A549 (cell line): ENCODE data around the gene TRIM72. TPM values are rescaled to one million over a fixed set of nuclear protein-coding genes. Genes with fewer than 3 reads are reported as not detected.

Source experiments
- ATAC-seq, 2 experiments: fragments of 200-7000 bp in 1 of 2; fragments of >200 bp in 1 of 2; cut with Nextera tagmentation in 1 of 2; cut with Tn5 transposase in 1 of 2; 3 replicates each; pipeline versions ENCODE4 v1.8.0 to v1.9.1; 2018 to 2020; ENCODE audit warnings: mild to moderate bottlenecking in 1 of 2, moderate library complexity in 1 of 2
- CTCF ChIA-PET: fragments of 300-600 bp; sonication (Branson Sonifier 250); formaldehyde crosslinking; extraction: SDS; loops from one replicate; lab custom pipeline; 2021; ENCODE audit warnings: antibody characterized with exemption, inconsistent platforms; lab: Yijun Ruan, JAX
- POLR2A ChIA-PET: fragments of 350-600 bp; formaldehyde crosslinking; extraction: SDS; loops from one replicate; lab custom pipeline; 2021; ENCODE audit warnings: antibody characterized with exemption, inconsistent platforms; lab: Yijun Ruan, JAX
- DNase-seq, 2 experiments: peaks; one replicate each; pipeline versions ENCODE4 v3.0.0 to v3.0.0-alpha.2; 2011 to 2016; ENCODE audit warnings: low read depth in 1 of 2, low spot score in 1 of 2
- FAIRE-seq: peaks from 2 replicates; lab custom pipeline; 2011; peaks lifted over from hg19 to GRCh38; lab: Jason Lieb, UNC
- H3K27ac ChIP-seq, 2 experiments: fragments of >200 bp; sonication (Bioruptor Twin); formaldehyde crosslinking; 3 replicates each; pipeline ENCODE4 v1.5.1; 2016 to 2017
- H3K4me1 ChIP-seq: fragments of >200 bp; sonication (Bioruptor Twin); formaldehyde crosslinking; 3 replicates; pipeline ENCODE4 v1.6.1; 2016
- H3K4me2 ChIP-seq: fragments of >200 bp; sonication (Bioruptor Twin); formaldehyde crosslinking; 3 replicates; pipeline ENCODE4 v1.6.1; 2016
- H3K4me3 ChIP-seq: fragments of >200 bp; sonication (Bioruptor Twin); formaldehyde crosslinking; 3 replicates; pipeline ENCODE4 v1.5.1; 2016
- H3K9me3 ChIP-seq: fragments of >200 bp; sonication (Bioruptor Twin); formaldehyde crosslinking; 3 replicates; pipeline ENCODE4 v1.6.1; 2016
- BHLHE40 ChIP-seq: IDR thresholded peaks from 2 replicates; pipeline ENCODE4 v1.6.1; 2012; ENCODE audit warnings: low read depth, low read length, inconsistent platforms
- CBX8 ChIP-seq: fragments of 200-600 bp; sonication (generic); IDR thresholded peaks from 2 replicates; pipeline ENCODE4 v1.6.1; 2016
- ELK1 ChIP-seq: fragments of 150-350 bp; IDR thresholded peaks from 2 replicates; pipeline ENCODE4 v1.6.1; 2014; ENCODE audit warnings: low read depth, mild to moderate bottlenecking, low read length
- FOSB ChIP-seq: fragments of 250-450 bp; sonication (Bioruptor Pico); IDR thresholded peaks from 2 replicates; pipeline ENCODE4 v1.5.0; 2020; ENCODE audit warnings: mild to moderate bottlenecking, moderate library complexity
- FOXS1 ChIP-seq: fragments of 250-450 bp; sonication (Bioruptor Pico); IDR thresholded peaks from 2 replicates; pipeline ENCODE4 v1.5.0; 2020; ENCODE audit warnings: mild to moderate bottlenecking, moderate library complexity
- HES2 ChIP-seq: fragments of >200 bp; sonication (Bioruptor Twin); formaldehyde crosslinking; IDR thresholded peaks from 2 replicates; pipeline ENCODE4 v1.6.1; 2016
- HEYL ChIP-seq: fragments of 250-450 bp; sonication (Bioruptor Pico); IDR thresholded peaks from 2 replicates; pipeline ENCODE4 v1.8.0; 2021; ENCODE audit warnings: mild to moderate bottlenecking, moderate library complexity
- HMGXB4 ChIP-seq: fragments of 250-450 bp; sonication (Bioruptor Pico); IDR thresholded peaks from 2 replicates; pipeline ENCODE4 v1.5.0; 2021; ENCODE audit warnings: mild to moderate bottlenecking, moderate library complexity, borderline replicate concordance
- HOXB13 ChIP-seq: fragments of 250-450 bp; sonication (Bioruptor Pico); IDR thresholded peaks from 2 replicates; pipeline ENCODE4 v1.5.0; 2020; ENCODE audit warnings: low read depth, mild to moderate bottlenecking, moderate library complexity
- JUN ChIP-seq, 2 experiments: fragments of >200 bp; sonication (Bioruptor Twin); formaldehyde crosslinking; IDR thresholded peaks; 2 replicates in 1 of 2; 3 replicates in 1 of 2; pipeline ENCODE4 v1.6.1; 2016 to 2017
- JUNB ChIP-seq: fragments of >200 bp; sonication (Bioruptor Twin); formaldehyde crosslinking; IDR thresholded peaks from 2 replicates; pipeline ENCODE4 v1.6.1; 2016
- PBX3 ChIP-seq: IDR thresholded peaks from 2 replicates; pipeline ENCODE4 v1.6.1; 2012
- POLR2A ChIP-seq: IDR thresholded peaks from 2 replicates; pipeline ENCODE4 v1.6.1; 2012; ENCODE audit warnings: mild to moderate bottlenecking, low read length
- POLR2AphosphoS2 ChIP-seq: conservative IDR thresholded peaks from 2 replicates; pipeline ENCODE4 v1.6.1; 2012; ENCODE audit warnings: low read length, improper control_type of control experiment, inconsistent platforms
- RARB ChIP-seq: fragments of 250-450 bp; sonication (Bioruptor Pico); IDR thresholded peaks from 2 replicates; pipeline ENCODE4 v1.8.0; 2021; ENCODE audit warnings: mild to moderate bottlenecking, moderate library complexity
- SMC3 ChIP-seq: fragments of >200 bp; sonication (Bioruptor Twin); formaldehyde crosslinking; IDR thresholded peaks from 3 replicates; pipeline ENCODE4 v1.6.1; 2018; ENCODE audit warnings: inconsistent platforms
- SREBF2 ChIP-seq: fragments of 450-650 bp; IDR thresholded peaks from 2 replicates; pipeline ENCODE4 v1.6.1; 2014; ENCODE audit warnings: mild to moderate bottlenecking, moderate library complexity
- TP53 ChIP-seq: fragments of 250-450 bp; sonication (Bioruptor Pico); IDR thresholded peaks from 2 replicates; pipeline ENCODE4 v1.5.0; 2021; ENCODE audit warnings: mild to moderate bottlenecking, moderate library complexity
- USF2 ChIP-seq: fragments of 450-650 bp; IDR thresholded peaks from 2 replicates; pipeline ENCODE4 v1.6.1; 2014; ENCODE audit warnings: antibody characterized with exemption
- ZC3H11A ChIP-seq: fragments of 450-650 bp; IDR thresholded peaks from 2 replicates; pipeline ENCODE4 v1.6.1; 2014; ENCODE audit warnings: antibody characterized with exemption, mild to moderate bottlenecking
- ZNF302 ChIP-seq: fragments of 250-450 bp; sonication (Bioruptor Pico); IDR thresholded peaks from 2 replicates; pipeline ENCODE4 v1.9.0; 2021; ENCODE audit warnings: inconsistent platforms, mild to moderate bottlenecking, moderate library complexity
- ZSCAN20 ChIP-seq: fragments of 250-450 bp; sonication (Bioruptor Pico); IDR thresholded peaks from 2 replicates; pipeline ENCODE4 v1.8.0; 2022; ENCODE audit warnings: mild to moderate bottlenecking, moderate library complexity
- WGBS: methylation state at CpG from one replicate; pipeline ENCODE4 v1.1.6; 2017; ENCODE audit errors: missing lambda C conversion rate; 5-methylcytosine and 5-hydroxymethylcytosine counted together
- polyA plus RNA-seq, 4 experiments: library from polyadenylated mRNA; depleted of rRNA in 3 of 4; stranded (reverse); fragments of >200 nt; fragmentation: RNase III in 1 of 4; extraction: RNeasy Plus Mini Kit Qiagen cat#74134 plus additional on column Dnase treatment in 1 of 4; gene quantifications; 2 replicates in 3 of 4; 3 replicates in 1 of 4; pipeline ENCODE4 v1.2.3, GENCODE V29; 2011 to 2017
- TF ChIP-seq, protein P1 (sequence below): fragments of 200-600 bp; sonication (generic); IDR thresholded peaks from 2 replicates; pipeline ENCODE4 v1.6.1; 2016; ENCODE audit warnings: antibody characterized with exemption, mild to moderate bottlenecking, moderate library complexity

The TRIM72 gene
- polyA plus RNA-seq, 2 of the 4 experiments (the other 2 are of a cell fraction) = 0.04 TPM; not detected in 1

DNA sequence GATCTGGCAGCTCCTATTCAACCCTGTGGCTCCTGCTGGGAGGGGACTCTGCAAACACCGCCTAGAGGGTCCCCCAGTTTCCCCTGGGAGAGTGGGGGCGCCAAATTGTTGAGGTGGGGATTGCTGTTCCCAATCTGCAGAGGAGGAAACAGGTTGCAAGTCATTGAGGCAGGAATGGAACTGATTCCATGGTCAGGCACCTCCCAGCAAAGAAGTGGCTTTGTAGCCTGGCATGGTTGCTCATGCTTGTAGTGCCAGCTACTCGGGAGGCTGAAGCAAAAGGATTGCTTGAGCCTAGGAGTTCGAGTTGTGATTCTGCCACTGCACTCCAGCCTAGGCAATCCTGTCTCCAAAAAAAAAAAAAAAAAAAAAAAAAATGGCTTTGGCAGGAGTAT is 3.2 kb downstream of the TRIM72 start:
- no peak overlapping the region for H3K27ac ChIP-seq
- FAIRE-seq (no peak), DNase-seq (no peak), ATAC-seq (no peak)
- no peak overlapping the region for H3K4me2 ChIP-seq
- H3K9me3 ChIP-seq = no peaks in the 10 kb centered on the region
- 17% methylated on average over 4 of the region's 4 CpGs for WGBS
- H3K4me1 ChIP-seq = peaks cover 5% of the 10 kb centered on the region; the same call in 2 of the 3 replicates
- TF ChIP-seq CBX8 (no peak), HMGXB4 (no peak), POLR2AphosphoS2 (no peak), HEYL (CRISPR knock-in tag) (no peak), FOXS1 (CRISPR knock-in tag) (no peak), POLR2A (no peak), ZNF302 (CRISPR knock-in tag) (no peak), SMC3 (no peak), FOSB (CRISPR knock-in tag) (no peak), USF2 (no peak), BHLHE40 (no peak), ZSCAN20 (CRISPR knock-in tag) (no peak)
- TF ChIP-seq, protein P1, sequence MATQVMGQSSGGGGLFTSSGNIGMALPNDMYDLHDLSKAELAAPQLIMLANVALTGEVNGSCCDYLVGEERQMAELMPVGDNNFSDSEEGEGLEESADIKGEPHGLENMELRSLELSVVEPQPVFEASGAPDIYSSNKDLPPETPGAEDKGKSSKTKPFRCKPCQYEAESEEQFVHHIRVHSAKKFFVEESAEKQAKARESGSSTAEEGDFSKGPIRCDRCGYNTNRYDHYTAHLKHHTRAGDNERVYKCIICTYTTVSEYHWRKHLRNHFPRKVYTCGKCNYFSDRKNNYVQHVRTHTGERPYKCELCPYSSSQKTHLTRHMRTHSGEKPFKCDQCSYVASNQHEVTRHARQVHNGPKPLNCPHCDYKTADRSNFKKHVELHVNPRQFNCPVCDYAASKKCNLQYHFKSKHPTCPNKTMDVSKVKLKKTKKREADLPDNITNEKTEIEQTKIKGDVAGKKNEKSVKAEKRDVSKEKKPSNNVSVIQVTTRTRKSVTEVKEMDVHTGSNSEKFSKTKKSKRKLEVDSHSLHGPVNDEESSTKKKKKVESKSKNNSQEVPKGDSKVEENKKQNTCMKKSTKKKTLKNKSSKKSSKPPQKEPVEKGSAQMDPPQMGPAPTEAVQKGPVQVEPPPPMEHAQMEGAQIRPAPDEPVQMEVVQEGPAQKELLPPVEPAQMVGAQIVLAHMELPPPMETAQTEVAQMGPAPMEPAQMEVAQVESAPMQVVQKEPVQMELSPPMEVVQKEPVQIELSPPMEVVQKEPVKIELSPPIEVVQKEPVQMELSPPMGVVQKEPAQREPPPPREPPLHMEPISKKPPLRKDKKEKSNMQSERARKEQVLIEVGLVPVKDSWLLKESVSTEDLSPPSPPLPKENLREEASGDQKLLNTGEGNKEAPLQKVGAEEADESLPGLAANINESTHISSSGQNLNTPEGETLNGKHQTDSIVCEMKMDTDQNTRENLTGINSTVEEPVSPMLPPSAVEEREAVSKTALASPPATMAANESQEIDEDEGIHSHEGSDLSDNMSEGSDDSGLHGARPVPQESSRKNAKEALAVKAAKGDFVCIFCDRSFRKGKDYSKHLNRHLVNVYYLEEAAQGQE = no peak
- TF ChIP-seq, all 56 proteins: peak for 0
- H3K4me3 ChIP-seq = no peak overlapping the region
- ChIA-PET CTCF (no interaction called here), POLR2A (interaction anchor here (1.8 kb wide), 1 partner anchor 37 kb away, joined by 8 read pairs; the partner anchor contains the start of gene FUS)

GRCh38 chr16:31219154-31219741 is 5.3 kb downstream of the TRIM72 start:
- no peak overlapping the region for H3K4me2 ChIP-seq
- H3K4me3 ChIP-seq = no peak overlapping the region
- ATAC-seq (no peak), DNase-seq (no peak)
- H3K9me3 ChIP-seq = no peaks in the 10 kb centered on the region
- H3K27ac ChIP-seq = no peak overlapping the region
- 91% methylated on average over 6 of the region's 15 CpGs for WGBS
- no peak for TF ChIP-seq ELK1
- TF ChIP-seq JUN (IDR thresholded peaks at IDR 0.05) = no peak
- TF ChIP-seq RARB = no peak
- TF ChIP-seq FOSB (CRISPR knock-in tag) = no peak
- no peak for TF ChIP-seq SREBF2
- TF ChIP-seq HOXB13 (CRISPR knock-in tag) = no peak
- no peak for TF ChIP-seq TP53
- no peak for TF ChIP-seq PBX3
- no peak for TF ChIP-seq JUNB
- TF ChIP-seq POLR2AphosphoS2 = no peak
- no peak for TF ChIP-seq HES2
- TF ChIP-seq FOXS1 (CRISPR knock-in tag) = no peak
- TF ChIP-seq ZC3H11A = no peak
- TF ChIP-seq ZNF302 (CRISPR knock-in tag) = no peak
- TF ChIP-seq, all 56 proteins: peak for 0
- peaks cover 5% of the 10 kb centered on the region; the same call in 2 of the 3 replicates for H3K4me1 ChIP-seq
- ChIA-PET CTCF (no interaction called here), POLR2A (no interaction called here)
- FAIRE-seq = no peak
